Measurements from ENCODE around the gene PACS1.

PACS1 gene

DNA sequence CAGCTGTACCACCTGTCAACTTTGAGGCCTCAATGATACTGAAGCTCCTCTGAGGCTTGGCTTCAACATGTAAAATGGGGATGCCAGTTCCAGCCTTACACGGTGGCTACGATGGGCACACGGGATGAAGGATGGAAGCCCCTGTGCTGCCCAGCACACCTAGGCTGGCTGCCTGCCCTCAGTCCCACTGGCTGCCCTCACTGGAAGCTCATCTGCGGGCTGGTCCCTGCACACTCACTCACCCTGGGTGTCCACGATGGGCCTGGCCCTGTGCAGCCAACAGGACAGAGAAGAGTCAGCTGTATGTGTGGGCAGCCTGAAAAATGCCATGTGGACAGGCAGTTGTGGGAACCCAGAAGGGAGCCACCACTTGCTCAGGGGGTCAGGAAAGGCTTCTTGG, 216.6 kb downstream of the PACS1 start:
- in situ Hi-C loops (cut with HindIII; ENCODE audit: low sequenced_read_pairs), result no loop called here
- TF ChIP-seq, protein P1, sequence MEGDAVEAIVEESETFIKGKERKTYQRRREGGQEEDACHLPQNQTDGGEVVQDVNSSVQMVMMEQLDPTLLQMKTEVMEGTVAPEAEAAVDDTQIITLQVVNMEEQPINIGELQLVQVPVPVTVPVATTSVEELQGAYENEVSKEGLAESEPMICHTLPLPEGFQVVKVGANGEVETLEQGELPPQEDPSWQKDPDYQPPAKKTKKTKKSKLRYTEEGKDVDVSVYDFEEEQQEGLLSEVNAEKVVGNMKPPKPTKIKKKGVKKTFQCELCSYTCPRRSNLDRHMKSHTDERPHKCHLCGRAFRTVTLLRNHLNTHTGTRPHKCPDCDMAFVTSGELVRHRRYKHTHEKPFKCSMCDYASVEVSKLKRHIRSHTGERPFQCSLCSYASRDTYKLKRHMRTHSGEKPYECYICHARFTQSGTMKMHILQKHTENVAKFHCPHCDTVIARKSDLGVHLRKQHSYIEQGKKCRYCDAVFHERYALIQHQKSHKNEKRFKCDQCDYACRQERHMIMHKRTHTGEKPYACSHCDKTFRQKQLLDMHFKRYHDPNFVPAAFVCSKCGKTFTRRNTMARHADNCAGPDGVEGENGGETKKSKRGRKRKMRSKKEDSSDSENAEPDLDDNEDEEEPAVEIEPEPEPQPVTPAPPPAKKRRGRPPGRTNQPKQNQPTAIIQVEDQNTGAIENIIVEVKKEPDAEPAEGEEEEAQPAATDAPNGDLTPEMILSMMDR (IDR thresholded peaks at IDR 0.05; ENCODE audit: low read depth, low read length, missing control alignments), result no peak
- no peak for DNase-seq (ENCODE audit: low read depth)
- H3K4me3 ChIP-seq (ENCODE audit: low read depth, low read length), result no peak overlapping the region

- H3K4me3 ChIP-seq (ENCODE audit: low read depth, low read length), result peak overlapping the region; percentile 86
Measured at GRCh38 chr11:66287211-66287888, 217.3 kb downstream of the PACS1 start.

DNA sequence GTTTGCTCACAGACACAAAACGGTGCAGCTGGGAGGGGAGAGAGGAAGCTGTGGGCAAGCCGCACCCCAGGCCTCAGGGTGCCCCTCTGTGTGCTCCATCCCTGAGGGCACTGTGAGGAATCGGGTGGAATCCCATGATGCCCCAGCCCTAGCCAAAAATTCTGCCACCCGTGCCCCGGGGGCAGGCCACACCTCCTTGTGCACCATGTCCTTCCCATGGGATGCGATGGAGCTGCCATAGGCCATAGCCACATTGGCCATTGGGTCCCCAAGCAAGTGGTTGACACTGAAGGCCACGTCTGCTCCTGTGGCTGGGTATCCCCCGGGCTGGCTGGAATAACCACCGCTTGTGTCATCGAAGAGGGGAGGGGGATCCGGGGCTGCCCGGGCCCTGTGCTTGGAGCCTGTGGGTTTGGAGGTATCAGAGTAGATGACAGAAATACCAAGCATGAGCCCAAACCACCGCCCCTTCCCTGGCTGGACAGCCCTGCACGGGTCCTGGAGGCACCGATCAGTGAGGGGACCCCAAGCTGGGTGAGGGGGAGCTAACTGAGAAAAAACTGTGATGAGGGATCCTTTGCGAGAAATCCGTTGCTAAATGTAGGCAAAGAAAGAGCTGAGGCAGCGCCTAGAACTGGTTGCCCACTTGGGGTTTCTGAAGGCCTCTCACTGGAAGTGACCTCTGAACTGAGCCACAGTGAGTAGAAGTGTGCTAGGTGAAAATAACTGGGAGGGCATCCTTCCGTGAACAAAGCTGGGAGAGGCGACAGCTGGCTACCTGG, 218.0 kb downstream of the PACS1 start:
- TF ChIP-seq, protein P1 (IDR thresholded peaks at IDR 0.05; ENCODE audit: low read depth, low read length, missing control alignments), result no peak
- in situ Hi-C loops (cut with HindIII; ENCODE audit: low sequenced_read_pairs), result no loop called here
- peak overlapping the region; percentile 86 for H3K4me3 ChIP-seq (ENCODE audit: low read depth, low read length)
- DNase-seq (ENCODE audit: low read depth), result no peak

More at GRCh38 chr11:66287211-66287888, 217.3 kb downstream of the PACS1 start:
- TF ChIP-seq, protein P1 (IDR thresholded peaks at IDR 0.05; ENCODE audit: low read depth, low read length, missing control alignments), result no peak
- no peak for DNase-seq (ENCODE audit: low read depth)
- in situ Hi-C loops (cut with HindIII; ENCODE audit: low sequenced_read_pairs), result no loop called here

DNA sequence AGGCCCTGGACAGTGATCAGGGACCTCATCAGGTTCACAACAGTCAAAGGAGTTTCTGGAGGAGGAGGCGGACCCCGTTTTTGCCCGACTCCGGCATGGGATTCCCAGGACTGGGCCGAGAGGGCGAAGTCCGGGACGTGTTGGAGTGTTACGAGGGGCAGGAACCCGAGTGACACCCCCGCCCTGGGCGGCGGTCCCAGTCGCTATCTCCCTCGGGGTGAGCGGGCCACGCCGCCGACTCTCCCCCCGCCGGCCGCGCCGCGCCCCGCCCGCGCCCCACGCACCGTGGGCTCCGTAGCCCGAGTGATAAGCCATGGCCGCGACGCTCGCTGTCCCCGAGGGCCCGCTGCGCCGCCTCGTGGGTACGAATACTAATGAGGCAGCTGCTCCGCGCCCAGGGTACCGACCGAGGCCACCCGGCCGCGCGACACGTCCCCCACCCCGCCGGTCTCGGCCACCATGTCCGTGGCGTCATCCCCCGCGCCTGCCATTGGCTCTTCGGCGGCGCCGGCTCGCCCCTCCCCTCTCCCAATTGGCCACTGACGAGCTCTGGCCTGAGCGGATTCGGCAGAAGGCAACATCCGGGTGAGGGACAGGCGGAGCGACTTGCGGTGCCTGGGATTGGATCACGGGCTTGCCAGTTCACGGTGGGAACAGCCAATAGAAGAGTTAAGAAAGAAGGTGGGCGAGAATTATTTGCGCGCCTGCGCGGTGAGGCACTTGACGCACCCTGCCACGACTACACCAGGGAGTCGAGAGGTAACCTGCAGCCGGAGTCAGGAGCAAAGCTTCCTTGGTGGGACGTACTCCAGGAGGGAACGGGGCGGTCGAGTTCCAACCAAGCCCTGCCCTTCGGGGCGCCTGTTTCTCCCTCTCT, 218.8 kb downstream of the PACS1 start, which contains the start of gene YIF1A:
YIF1A (minus strand) TSS at position 473 of the 877 bp plus-strand sequence; CDS start at position 315, 158 bp downstream.
- TF ChIP-seq, protein P1 (IDR thresholded peaks at IDR 0.05; ENCODE audit: low read depth, low read length, missing control alignments), result no peak

DNA sequence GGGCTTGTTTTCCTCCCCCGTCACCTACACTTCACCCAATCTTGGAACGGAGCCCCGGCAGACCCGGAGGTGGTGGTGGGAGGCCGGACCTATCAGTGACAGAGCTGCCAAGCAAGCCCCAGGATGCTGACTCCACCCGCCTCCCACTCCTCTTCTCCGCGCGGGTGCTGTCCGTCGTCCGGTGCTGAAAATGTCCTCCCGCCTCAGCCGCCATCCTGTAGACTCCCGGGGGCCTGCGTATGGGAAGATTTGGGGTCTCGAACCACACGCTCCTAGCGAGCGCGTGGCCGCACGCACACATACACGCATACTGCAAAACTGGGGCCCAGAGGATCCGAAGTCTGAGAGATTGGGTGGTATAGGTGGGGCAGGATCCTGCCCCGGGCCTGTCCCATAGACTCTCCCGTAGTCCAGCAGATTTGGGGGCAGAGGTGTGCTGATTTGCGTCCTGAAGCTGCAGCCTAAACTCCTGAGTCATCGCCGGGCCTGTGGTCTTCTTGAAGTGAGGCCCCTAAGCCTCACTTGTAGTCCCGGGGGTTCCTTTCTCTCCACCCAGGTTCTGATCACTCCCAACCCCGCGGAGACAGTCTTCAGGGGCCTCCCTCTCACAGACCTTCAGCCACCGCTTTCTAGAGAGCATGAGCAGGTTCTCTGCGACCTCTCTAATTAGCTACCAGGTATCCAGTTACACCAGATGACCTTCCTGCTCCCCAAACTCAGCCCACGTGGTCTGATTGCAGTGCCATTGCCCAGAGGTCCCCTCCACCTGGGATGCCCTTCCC, 219.7 kb downstream of the PACS1 start:
- peak overlapping the region; percentile 86 for H3K4me3 ChIP-seq (ENCODE audit: low read depth, low read length)
- TF ChIP-seq, protein P1 (IDR thresholded peaks at IDR 0.05; ENCODE audit: low read depth, low read length, missing control alignments), result no peak
- in situ Hi-C loops (cut with HindIII; ENCODE audit: low sequenced_read_pairs), result no loop called here
- DNase-seq (ENCODE audit: low read depth), result peak; percentile 59

More for the DNA sequence above, 218.8 kb downstream of the PACS1 start, which contains the start of gene YIF1A:
- peak; percentile 99 for DNase-seq (ENCODE audit: low read depth)
- in situ Hi-C loops (cut with HindIII; ENCODE audit: low sequenced_read_pairs), result no loop called here
- H3K4me3 ChIP-seq (ENCODE audit: low read depth, low read length), result peak within 1 kb of the TSS; percentile 86
